GM10266 (cell line): Measurements from ENCODE around the gene RIT2.

Experiments used
- DNase-seq: peaks from one replicate; pipeline ENCODE4 v3.0.0; 2012; ENCODE audit errors: extremely low spot score
- CTCF ChIP-seq: IDR thresholded peaks from 2 replicates; pipeline ENCODE4 v1.5.1; 2012; ENCODE audit warnings: mild to moderate bottlenecking, low read depth; ENCODE audit not compliant: control insufficient read depth, insufficient read depth; ENCODE audit errors: missing control alignments

The RIT2 gene

GRCh38 chr18:42925036-42925435, 190.4 kb downstream of the RIT2 start:
- TF ChIP-seq CTCF, result no peak
- DNase-seq, result no peak

GRCh38 chr18:42922363-42922762, 193.1 kb downstream of the RIT2 start:
- TF ChIP-seq CTCF, result no peak
- no peak for DNase-seq

- no peak for DNase-seq
- TF ChIP-seq CTCF, result no peak
These were observed 194.2 kb downstream of the RIT2 start for GRCh38 chr18:42921226-42921737.

- no peak for TF ChIP-seq CTCF
- no peak for DNase-seq
These were observed 194.9 kb downstream of the RIT2 start for GRCh38 chr18:42920621-42921020.

- no peak for DNase-seq
- TF ChIP-seq CTCF, result no peak
These were observed 200.2 kb downstream of the RIT2 start for GRCh38 chr18:42915299-42915698.

GRCh38 chr18:42914476-42914875, 201.0 kb downstream of the RIT2 start:
- DNase-seq, result no peak
- no peak for TF ChIP-seq CTCF

- DNase-seq, result no peak
- no peak for TF ChIP-seq CTCF
These were observed 206.4 kb downstream of the RIT2 start for GRCh38 chr18:42909095-42909494.
